GM21737 (cell line): ENCODE data around the gene GKN2.

Experiments used
- ATAC-seq: cut with Tn5 transposase; IDR thresholded peaks from one replicate; pipeline ENCODE4 v1.9.1; 2021; ENCODE audit warnings: mild to moderate bottlenecking, moderate library complexity; ENCODE audit not compliant: unreplicated experiment

GKN2 gene

GRCh38 chr2:68952887-68953521 lies at the start of gene GKN2:
Gene GKN2, minus strand, starts transcription at chr2:68952893. Its CDS starts 32 bp downstream, at chr2:68952861.
- ATAC-seq: no peak

- ATAC-seq: no peak
Measured at GRCh38 chr2:69001879-69002278, 49.2 kb upstream of the GKN2 start.

GRCh38 chr2:68997401-68997800 lies 44.7 kb upstream of the GKN2 start:
- no peak for ATAC-seq

GRCh38 chr2:68995916-68996315 lies 43.2 kb upstream of the GKN2 start:
- no peak for ATAC-seq

GRCh38 chr2:68994864-68995263 lies 42.2 kb upstream of the GKN2 start:
- no peak for ATAC-seq

GRCh38 chr2:68993660-68994059 lies 41.0 kb upstream of the GKN2 start:
- ATAC-seq: no peak

GRCh38 chr2:68992933-68993332 lies 40.2 kb upstream of the GKN2 start:
- no peak for ATAC-seq

GRCh38 chr2:68992341-68992740 lies 39.6 kb upstream of the GKN2 start:
- no peak for ATAC-seq

- no peak for ATAC-seq
Measured at GRCh38 chr2:68989035-68989434, 36.3 kb upstream of the GKN2 start.

GRCh38 chr2:68987021-68987503 lies 34.4 kb upstream of the GKN2 start:
- no peak for ATAC-seq

GRCh38 chr2:68980956-68981355 lies 28.3 kb upstream of the GKN2 start:
- no peak for ATAC-seq

GRCh38 chr2:68978098-68978497 lies 25.4 kb upstream of the GKN2 start:
- no peak for ATAC-seq

GRCh38 chr2:68977453-68977852 lies 24.8 kb upstream of the GKN2 start:
- no peak for ATAC-seq

- no peak for ATAC-seq
Measured at GRCh38 chr2:68975844-68976243, 23.2 kb upstream of the GKN2 start.

- ATAC-seq: no peak
Measured at GRCh38 chr2:68974946-68975665, 22.4 kb upstream of the GKN2 start.

- no peak for ATAC-seq
Measured at GRCh38 chr2:68974251-68974650, 21.6 kb upstream of the GKN2 start, which contains the start of gene GKN1. Gene GKN1, plus strand, starts transcription at chr2:68974636. Its CDS starts 42 bp downstream, at chr2:68974678.

- no peak for ATAC-seq
Measured at GRCh38 chr2:68971591-68972231, 19.0 kb upstream of the GKN2 start.

- ATAC-seq: no peak
Measured at GRCh38 chr2:68970566-68971265, 18.0 kb upstream of the GKN2 start.

GRCh38 chr2:68969736-68970490 lies 17.2 kb upstream of the GKN2 start:
- no peak for ATAC-seq

GRCh38 chr2:68968221-68968620 lies 15.5 kb upstream of the GKN2 start:
- ATAC-seq: no peak

GRCh38 chr2:68964282-68964681 lies 11.6 kb upstream of the GKN2 start:
- ATAC-seq: no peak
